ENCODE measurements around the gene IQCH. TPM values are rescaled to one million over a fixed set of nuclear protein-coding genes. Genes with fewer than 3 reads are reported as not detected.

IQCH gene
- total RNA-seq, 1 donor from 2014 or later, result 2.8 TPM

- no peaks in the 10 kb centered on the region for H3K9me3 Mint-ChIP-seq
- H3K36me3 Mint-ChIP-seq (ENCODE audit: low read depth), result peaks cover 2% of the 10 kb centered on the region
- no peak overlapping the region for H3K4me3 Mint-ChIP-seq
- no peak for DNase-seq (ENCODE audit: low read depth, low spot score)
- TF ChIP-seq, protein P1, sequence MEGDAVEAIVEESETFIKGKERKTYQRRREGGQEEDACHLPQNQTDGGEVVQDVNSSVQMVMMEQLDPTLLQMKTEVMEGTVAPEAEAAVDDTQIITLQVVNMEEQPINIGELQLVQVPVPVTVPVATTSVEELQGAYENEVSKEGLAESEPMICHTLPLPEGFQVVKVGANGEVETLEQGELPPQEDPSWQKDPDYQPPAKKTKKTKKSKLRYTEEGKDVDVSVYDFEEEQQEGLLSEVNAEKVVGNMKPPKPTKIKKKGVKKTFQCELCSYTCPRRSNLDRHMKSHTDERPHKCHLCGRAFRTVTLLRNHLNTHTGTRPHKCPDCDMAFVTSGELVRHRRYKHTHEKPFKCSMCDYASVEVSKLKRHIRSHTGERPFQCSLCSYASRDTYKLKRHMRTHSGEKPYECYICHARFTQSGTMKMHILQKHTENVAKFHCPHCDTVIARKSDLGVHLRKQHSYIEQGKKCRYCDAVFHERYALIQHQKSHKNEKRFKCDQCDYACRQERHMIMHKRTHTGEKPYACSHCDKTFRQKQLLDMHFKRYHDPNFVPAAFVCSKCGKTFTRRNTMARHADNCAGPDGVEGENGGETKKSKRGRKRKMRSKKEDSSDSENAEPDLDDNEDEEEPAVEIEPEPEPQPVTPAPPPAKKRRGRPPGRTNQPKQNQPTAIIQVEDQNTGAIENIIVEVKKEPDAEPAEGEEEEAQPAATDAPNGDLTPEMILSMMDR (conservative IDR thresholded peaks at IDR 0.05), result no peak
- H3K27ac Mint-ChIP-seq (ENCODE audit: unreplicated experiment), result no peak overlapping the region
- H3K27me3 Mint-ChIP-seq (ENCODE audit: low read depth), result no peaks in the 10 kb centered on the region
- no peaks in the 10 kb centered on the region for H3K4me1 Mint-ChIP-seq
Observed at GRCh38 chr15:67474405-67475110, 220.0 kb downstream of the IQCH start.

DNA sequence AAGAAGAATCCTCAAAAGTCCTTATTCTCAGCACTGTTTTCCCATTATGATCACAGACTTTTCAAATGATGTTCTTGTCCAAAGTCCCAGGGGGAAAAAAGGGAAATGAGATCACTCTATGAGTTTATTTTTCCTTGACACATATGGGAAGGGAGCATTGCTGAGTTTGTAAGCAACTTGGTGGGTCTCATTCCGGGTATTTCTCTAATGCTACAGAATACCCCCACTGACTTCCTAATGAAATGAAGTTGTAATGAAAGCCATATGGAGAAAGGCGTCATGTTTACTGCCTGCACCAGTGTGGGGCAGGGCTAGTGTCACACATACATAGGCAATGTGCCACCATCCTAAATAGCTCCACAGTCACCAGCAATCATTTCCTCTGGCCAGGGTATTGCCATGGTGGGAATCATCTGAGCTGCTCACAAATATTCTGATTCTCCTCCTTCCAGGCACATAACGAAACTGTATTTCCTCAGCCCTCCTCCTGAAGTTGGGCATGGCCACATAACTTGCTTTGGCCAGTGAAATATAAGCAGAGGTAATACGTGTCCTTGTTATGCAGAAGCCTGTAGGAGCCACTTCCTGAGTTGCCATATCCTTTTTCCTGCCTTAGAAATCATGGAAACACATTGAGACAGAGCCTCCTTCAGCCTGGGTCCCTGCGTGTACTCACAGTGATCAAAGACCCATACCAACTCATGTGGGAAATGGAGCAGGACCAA is 225.4 kb downstream of the IQCH start:
- TF ChIP-seq, protein P1 (conservative IDR thresholded peaks at IDR 0.05), result no peak
- no peak for DNase-seq (ENCODE audit: low read depth, low spot score)
- Mint-ChIP-seq H3K4me3 (no peak overlapping the region), H3K27ac (ENCODE audit: unreplicated experiment) (no peak overlapping the region), H3K4me1 (no peaks in the 10 kb centered on the region), H3K36me3 (ENCODE audit: low read depth) (peaks cover 6% of the 10 kb centered on the region), H3K27me3 (ENCODE audit: low read depth) (no peaks in the 10 kb centered on the region), H3K9me3 (peaks cover 7% of the 10 kb centered on the region)

DNA sequence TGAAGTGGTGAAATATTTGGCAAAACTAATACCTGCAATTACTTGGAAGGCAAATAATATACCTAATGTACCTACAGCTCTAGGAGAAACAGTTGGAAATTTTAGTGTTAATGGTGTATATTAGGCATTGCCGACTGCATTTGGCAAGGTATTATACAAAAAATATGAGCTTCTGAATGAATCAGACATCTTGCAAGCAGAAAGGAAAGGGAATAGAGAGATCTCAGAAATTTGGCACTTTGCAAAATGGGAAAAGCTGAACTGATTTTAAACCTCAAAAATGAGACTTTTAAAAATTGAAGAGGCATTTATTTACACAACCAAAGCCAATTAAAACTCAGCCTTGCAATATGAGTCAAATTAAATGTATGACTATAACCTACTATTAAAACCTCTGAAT is 226.2 kb downstream of the IQCH start:
- H3K27ac Mint-ChIP-seq (ENCODE audit: unreplicated experiment), result no peak overlapping the region
- H3K27me3 Mint-ChIP-seq (ENCODE audit: low read depth), result no peaks in the 10 kb centered on the region
- no peak for DNase-seq (ENCODE audit: low read depth, low spot score)
- no peaks in the 10 kb centered on the region for H3K4me1 Mint-ChIP-seq
- peaks cover 7% of the 10 kb centered on the region for H3K9me3 Mint-ChIP-seq
- H3K4me3 Mint-ChIP-seq, result no peak overlapping the region
- TF ChIP-seq, protein P1 (conservative IDR thresholded peaks at IDR 0.05), result no peak
- peaks cover 6% of the 10 kb centered on the region for H3K36me3 Mint-ChIP-seq (ENCODE audit: low read depth)

DNA sequence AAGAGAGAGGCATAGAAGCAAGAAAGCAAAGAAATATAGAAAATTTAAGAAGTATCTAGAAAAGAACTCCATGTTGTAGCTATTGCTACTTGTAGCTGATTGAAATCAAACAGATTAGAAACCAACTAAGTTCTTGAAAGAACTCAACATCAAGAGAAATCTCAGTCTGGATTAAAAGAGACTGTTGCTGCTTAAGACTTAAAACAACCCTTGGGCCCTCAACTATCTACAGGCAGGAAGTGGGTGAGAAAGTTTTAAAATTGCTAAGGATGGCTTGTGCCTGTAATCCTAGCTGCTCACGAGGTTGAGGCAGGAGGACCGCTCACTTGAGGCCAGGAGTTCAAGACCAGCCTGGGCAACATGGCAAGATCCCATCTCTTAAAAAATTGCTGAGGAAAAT is 227.1 kb downstream of the IQCH start:
- no peaks in the 10 kb centered on the region for H3K4me1 Mint-ChIP-seq
- H3K27ac Mint-ChIP-seq (ENCODE audit: unreplicated experiment), result no peak overlapping the region
- H3K9me3 Mint-ChIP-seq, result peaks cover 9% of the 10 kb centered on the region
- H3K36me3 Mint-ChIP-seq (ENCODE audit: low read depth), result peaks cover 6% of the 10 kb centered on the region
- H3K4me3 Mint-ChIP-seq, result no peak overlapping the region
- TF ChIP-seq, protein P1 (conservative IDR thresholded peaks at IDR 0.05), result no peak
- H3K27me3 Mint-ChIP-seq (ENCODE audit: low read depth), result no peaks in the 10 kb centered on the region
- DNase-seq (ENCODE audit: low read depth, low spot score), result no peak

GRCh38 chr15:67495585-67495984 is 241.0 kb downstream of the IQCH start:
- Mint-ChIP-seq H3K9me3 (no peaks in the 10 kb centered on the region), H3K4me3 (no peak overlapping the region), H3K27ac (ENCODE audit: unreplicated experiment) (no peak overlapping the region), H3K27me3 (ENCODE audit: low read depth) (no peaks in the 10 kb centered on the region), H3K4me1 (no peaks in the 10 kb centered on the region), H3K36me3 (ENCODE audit: low read depth) (peaks cover 2% of the 10 kb centered on the region)
- DNase-seq (ENCODE audit: low read depth, low spot score), result no peak
- TF ChIP-seq, protein P1 (conservative IDR thresholded peaks at IDR 0.05), result no peak

Measured in neural crest cell (in vitro differentiated cells).